ENCODE results near the gene EGF. TPM values are rescaled to one million over a fixed set of nuclear protein-coding genes. Genes with fewer than 3 reads are reported as not detected.

The EGF gene
- 0.19 and 0.56 TPM in 2 replicates for total RNA-seq

DNA sequence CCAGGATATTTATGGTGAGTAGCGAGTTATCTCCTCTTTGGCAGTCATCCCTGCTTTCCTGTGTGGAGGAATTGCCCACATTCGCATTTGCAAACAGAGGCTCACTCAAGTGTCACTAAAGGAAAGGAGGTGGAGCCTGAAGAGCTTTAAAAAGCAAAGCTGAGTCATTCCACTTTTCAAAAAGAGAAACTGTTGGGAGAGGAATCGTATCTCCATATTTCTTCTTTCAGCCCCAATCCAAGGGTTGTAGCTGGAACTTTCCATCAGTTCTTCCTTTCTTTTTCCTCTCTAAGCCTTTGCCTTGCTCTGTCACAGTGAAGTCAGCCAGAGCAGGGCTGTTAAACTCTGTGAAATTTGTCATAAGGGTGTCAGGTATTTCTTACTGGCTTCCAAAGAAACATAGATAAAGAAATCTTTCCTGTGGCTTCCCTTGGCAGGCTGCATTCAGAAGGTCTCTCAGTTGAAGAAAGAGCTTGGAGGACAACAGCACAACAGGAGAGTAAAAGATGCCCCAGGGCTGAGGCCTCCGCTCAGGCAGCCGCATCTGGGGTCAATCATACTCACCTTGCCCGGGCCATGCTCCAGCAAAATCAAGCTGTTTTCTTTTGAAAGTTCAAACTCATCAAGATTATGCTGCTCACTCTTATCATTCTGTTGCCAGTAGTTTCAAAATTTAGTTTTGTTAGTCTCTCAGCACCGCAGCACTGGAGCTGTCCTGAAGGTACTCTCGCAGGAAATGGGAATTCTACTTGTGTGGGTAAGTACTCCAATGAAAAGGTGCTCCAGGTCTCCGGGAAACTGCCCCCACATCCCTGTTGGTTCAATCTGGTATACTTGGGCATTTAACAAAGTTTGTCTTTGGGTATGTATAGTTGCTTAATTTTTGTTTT, at the start of gene EGF:
Gene EGF, plus strand, starts transcription at position 178 of the 890 bp plus-strand sequence. Its CDS starts 453 bp downstream, at position 631.

Other genes starting within 250 kb of the EGF start
- gene CASP6, start 209.4 kb upstream of the EGF start, total RNA-seq = 27.6 and 37.6 TPM in 2 replicates
- gene PLA2G12A, start 182.8 kb upstream of the EGF start, total RNA-seq = 11.9 and 30.4 TPM in 2 replicates
- gene CFI, start 110.9 kb upstream of the EGF start, total RNA-seq = 2.5 and 12.4 TPM in 2 replicates
- 1.4 and 5.8 TPM in 2 replicates for gene GAR1, start 97.1 kb upstream of the EGF start, total RNA-seq
- not detected in 2 replicates for gene RRH, start 84.9 kb upstream of the EGF start, total RNA-seq
- gene LRIT3, start 64.8 kb upstream of the EGF start, total RNA-seq = under 0.01 TPM in 1 of 2 replicates, not detected in the other

Measured in regular cardiac myocyte (primary cell).